Neural cell (in vitro differentiated cells): ENCODE results near the gene HMOX2. TPM values are rescaled to one million over a fixed set of nuclear protein-coding genes. Genes with fewer than 3 reads are reported as not detected.

Experiments
- H2AFZ ChIP-seq: fragments of 200-600, 300-800 bp; sonication (generic), shearing (Covaris generic); 2 replicates; pipeline ENCODE4 v1.6.0; 2014; ENCODE audit warnings: low read depth, mild to moderate bottlenecking, antibody characterized with exemption, low read length, moderate library complexity
- H3F3A ChIP-seq: fragments of 200-600 bp; shearing (Covaris generic); 2 replicates; pipeline ENCODE4 v1.6.1; 2016; ENCODE audit warnings: mild to moderate bottlenecking, moderate library complexity, mixed read lengths, antibody characterized with exemption, low read length; ENCODE audit not compliant: insufficient read depth, poor library complexity, severe bottlenecking
- H3K27ac ChIP-seq: fragments of 200-600, 300-800 bp; sonication (generic), shearing (Covaris generic); 2 replicates; pipeline ENCODE4 v1.5.1; 2014; ENCODE audit warnings: mild to moderate bottlenecking, low read length, moderate library complexity
- H3K27me3 ChIP-seq: fragments of 300-800, 200-600 bp; sonication (generic), shearing (Covaris generic); 2 replicates; pipeline ENCODE4 v1.6.0; 2014; ENCODE audit warnings: mild to moderate bottlenecking, low read depth, low read length, moderate library complexity; ENCODE audit not compliant: insufficient read depth
- H3K36me3 ChIP-seq: fragments of 300-800, 200-600 bp; sonication (generic), shearing (Covaris generic); 2 replicates; pipeline ENCODE4 v1.5.1; 2014; ENCODE audit warnings: mild to moderate bottlenecking, antibody characterized with exemption, low read length, moderate library complexity; ENCODE audit not compliant: insufficient read depth
- H3K4me2 ChIP-seq: fragments of 300-800, 200-600 bp; sonication (generic), shearing (Covaris generic); 2 replicates; pipeline ENCODE4 v1.6.0; 2014; ENCODE audit warnings: mild to moderate bottlenecking, low read length
- H3K4me3 ChIP-seq: fragments of 300-800, 200-600 bp; sonication (generic), shearing (Covaris generic); 2 replicates; pipeline ENCODE4 v1.5.1; 2014; ENCODE audit warnings: mild to moderate bottlenecking, low read length, moderate library complexity
- H3K79me2 ChIP-seq: fragments of 200-600 bp; shearing (Covaris generic); replicated peaks from 2 replicates; pipeline ENCODE4 v1.6.0; 2014; ENCODE audit warnings: mild to moderate bottlenecking, low read length, moderate library complexity; ENCODE audit not compliant: insufficient read depth
- H3K9ac ChIP-seq: fragments of 300-800, 200-600 bp; sonication (generic), shearing (Covaris generic); 2 replicates; pipeline ENCODE4 v1.6.1; 2016; ENCODE audit warnings: mild to moderate bottlenecking, low read length, mixed read lengths
- H3K9me2 ChIP-seq: fragments of 200-600 bp; shearing (Covaris generic); 2 replicates; pipeline ENCODE4 v1.6.1; 2016; ENCODE audit warnings: mild to moderate bottlenecking, low read length, mixed read lengths; ENCODE audit not compliant: insufficient read depth
- H3K9me3 ChIP-seq: fragments of 200-600, 300-800 bp; sonication (generic), shearing (Covaris generic); 2 replicates; pipeline ENCODE4 v1.6.1; 2016; ENCODE audit warnings: mild to moderate bottlenecking, mixed run types, low read length, moderate library complexity, mixed read lengths
- H4K20me1 ChIP-seq: fragments of 200-600 bp; shearing (Covaris generic); 2 replicates; pipeline ENCODE4 v1.6.1; 2016; ENCODE audit warnings: mild to moderate bottlenecking, mixed run types; ENCODE audit not compliant: insufficient read depth
- CTCF ChIP-seq: fragments of 450-650 bp; IDR thresholded peaks from 2 replicates; pipeline ENCODE4 v1.5.1; 2014; ENCODE audit warnings: antibody characterized with exemption, mild to moderate bottlenecking, moderate library complexity; ENCODE audit not compliant: poor library complexity, severe bottlenecking
- EP300 ChIP-seq: fragments of 450-650 bp; conservative IDR thresholded peaks from 2 replicates; pipeline ENCODE4 v1.6.1; 2014; ENCODE audit warnings: antibody characterized with exemption, mild to moderate bottlenecking, moderate library complexity; ENCODE audit not compliant: poor library complexity, severe bottlenecking
- EZH2 ChIP-seq: fragments of 200-600, 300-800 bp; shearing (Covaris generic), sonication (generic); IDR thresholded peaks from 2 replicates; pipeline ENCODE4 v1.6.1; 2014; ENCODE audit warnings: antibody characterized with exemption, low read length, borderline replicate concordance, mild to moderate bottlenecking; ENCODE audit not compliant: insufficient read depth, poor library complexity, severe bottlenecking
- MXI1 ChIP-seq: fragments of 450-650 bp; conservative IDR thresholded peaks from 2 replicates; pipeline ENCODE4 v1.6.1; 2014; ENCODE audit warnings: antibody characterized with exemption, mild to moderate bottlenecking; ENCODE audit not compliant: poor library complexity, severe bottlenecking
- POLR2AphosphoS5 ChIP-seq: IDR thresholded peaks from 2 replicates; pipeline ENCODE4 v1.6.1; 2012
- RAD21 ChIP-seq: fragments of 450-650 bp; conservative IDR thresholded peaks from 2 replicates; pipeline ENCODE4 v1.6.1; 2014; ENCODE audit warnings: antibody characterized with exemption, mild to moderate bottlenecking, moderate library complexity
- SMC3 ChIP-seq: fragments of 450-650 bp; conservative IDR thresholded peaks from 2 replicates; pipeline ENCODE4 v1.6.1; 2014; ENCODE audit warnings: antibody characterized with exemption, mild to moderate bottlenecking, moderate library complexity; ENCODE audit not compliant: poor library complexity
- TAF1 ChIP-seq: IDR thresholded peaks from 2 replicates; pipeline ENCODE4 v1.6.1; 2012; ENCODE audit warnings: low read depth
- polyA plus RNA-seq: library from polyadenylated mRNA; depleted of rRNA; stranded (reverse); fragments of >200 nt; gene quantifications from 2 replicates; pipeline ENCODE4 v1.2.3, GENCODE V29; 2014
- TF ChIP-seq, protein P1 (sequence below): IDR thresholded peaks from 2 replicates; pipeline ENCODE4 v1.6.1; 2012; ENCODE audit warnings: borderline replicate concordance

Gene HMOX2
- polyA plus RNA-seq, 1 donor from 2014 or later, result 79.4 TPM

- Histone ChIP-seq H3K4me2 (no peak overlapping the region), H4K20me1 (no peaks in the 10 kb centered on the region), H3K4me3 (no peak overlapping the region), H2AFZ (no peak overlapping the region), H3K79me2 (no peaks in the 10 kb centered on the region), H3K9ac (no peak overlapping the region), H3K9me3 (no peaks in the 10 kb centered on the region), H3F3A (no peaks in the 10 kb centered on the region), H3K36me3 (no peaks in the 10 kb centered on the region), H3K27ac (no peak overlapping the region), H3K27me3 (no peaks in the 10 kb centered on the region), H3K9me2 (no peaks in the 10 kb centered on the region)
- TF ChIP-seq MXI1, result no peak
- no peak for TF ChIP-seq TAF1
- no peak for TF ChIP-seq SMC3
- no peak for TF ChIP-seq EP300
- TF ChIP-seq CTCF, result no peak
- no peak for TF ChIP-seq RAD21
- no peak for TF ChIP-seq POLR2AphosphoS5
- TF ChIP-seq, protein P1, sequence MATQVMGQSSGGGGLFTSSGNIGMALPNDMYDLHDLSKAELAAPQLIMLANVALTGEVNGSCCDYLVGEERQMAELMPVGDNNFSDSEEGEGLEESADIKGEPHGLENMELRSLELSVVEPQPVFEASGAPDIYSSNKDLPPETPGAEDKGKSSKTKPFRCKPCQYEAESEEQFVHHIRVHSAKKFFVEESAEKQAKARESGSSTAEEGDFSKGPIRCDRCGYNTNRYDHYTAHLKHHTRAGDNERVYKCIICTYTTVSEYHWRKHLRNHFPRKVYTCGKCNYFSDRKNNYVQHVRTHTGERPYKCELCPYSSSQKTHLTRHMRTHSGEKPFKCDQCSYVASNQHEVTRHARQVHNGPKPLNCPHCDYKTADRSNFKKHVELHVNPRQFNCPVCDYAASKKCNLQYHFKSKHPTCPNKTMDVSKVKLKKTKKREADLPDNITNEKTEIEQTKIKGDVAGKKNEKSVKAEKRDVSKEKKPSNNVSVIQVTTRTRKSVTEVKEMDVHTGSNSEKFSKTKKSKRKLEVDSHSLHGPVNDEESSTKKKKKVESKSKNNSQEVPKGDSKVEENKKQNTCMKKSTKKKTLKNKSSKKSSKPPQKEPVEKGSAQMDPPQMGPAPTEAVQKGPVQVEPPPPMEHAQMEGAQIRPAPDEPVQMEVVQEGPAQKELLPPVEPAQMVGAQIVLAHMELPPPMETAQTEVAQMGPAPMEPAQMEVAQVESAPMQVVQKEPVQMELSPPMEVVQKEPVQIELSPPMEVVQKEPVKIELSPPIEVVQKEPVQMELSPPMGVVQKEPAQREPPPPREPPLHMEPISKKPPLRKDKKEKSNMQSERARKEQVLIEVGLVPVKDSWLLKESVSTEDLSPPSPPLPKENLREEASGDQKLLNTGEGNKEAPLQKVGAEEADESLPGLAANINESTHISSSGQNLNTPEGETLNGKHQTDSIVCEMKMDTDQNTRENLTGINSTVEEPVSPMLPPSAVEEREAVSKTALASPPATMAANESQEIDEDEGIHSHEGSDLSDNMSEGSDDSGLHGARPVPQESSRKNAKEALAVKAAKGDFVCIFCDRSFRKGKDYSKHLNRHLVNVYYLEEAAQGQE, result no peak
These were observed 43.0 kb upstream of the HMOX2 start for GRCh38 chr16:4433228-4433627.

DNA sequence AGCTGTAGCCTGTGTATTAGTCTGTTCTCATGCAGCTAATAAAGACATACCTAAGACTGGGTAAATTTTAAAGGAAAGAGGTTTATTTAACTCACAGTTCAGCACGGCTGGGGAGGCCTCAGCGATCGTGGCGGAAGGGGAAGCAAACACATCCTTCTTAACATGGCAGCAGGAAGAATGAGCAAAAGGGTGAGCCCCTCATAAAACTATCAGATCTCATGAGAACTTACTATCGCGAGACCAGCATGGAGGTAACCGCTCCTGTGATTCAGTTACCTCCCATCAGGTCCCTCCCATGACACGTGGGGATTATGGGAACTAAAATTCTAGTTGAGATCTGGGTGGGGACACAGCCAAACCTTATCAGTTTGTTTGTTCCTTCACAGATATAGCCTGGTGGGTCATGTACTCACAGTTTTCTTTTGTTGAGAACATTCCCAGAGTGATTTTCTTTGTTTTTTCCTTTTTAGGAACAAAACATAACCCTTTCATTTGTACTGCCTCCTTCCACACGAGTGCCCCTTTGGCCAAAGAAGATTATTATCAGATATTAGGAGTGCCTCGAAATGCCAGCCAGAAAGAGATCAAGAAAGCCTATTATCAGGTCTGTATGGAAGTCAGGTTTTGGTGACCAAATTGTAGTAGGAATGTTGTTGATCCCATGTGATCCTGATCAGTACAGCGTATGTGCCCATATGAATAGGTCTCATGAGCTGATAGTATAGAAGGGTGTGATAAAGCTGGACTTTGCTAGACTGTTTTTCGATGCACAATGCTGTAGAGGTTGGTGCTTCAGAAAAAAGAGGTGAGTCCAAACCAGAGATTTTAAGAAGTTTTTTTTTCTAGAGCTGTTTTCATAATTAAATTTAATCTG, 42.0 kb upstream of the HMOX2 start:
- no peaks in the 10 kb centered on the region for H3K79me2 ChIP-seq
- H3K9me3 ChIP-seq, result no peaks in the 10 kb centered on the region
- no peak overlapping the region for H2AFZ ChIP-seq
- no peaks in the 10 kb centered on the region for H4K20me1 ChIP-seq
- H3K36me3 ChIP-seq, result no peaks in the 10 kb centered on the region
- TF ChIP-seq MXI1, result no peak
- no peak for TF ChIP-seq TAF1
- no peak for TF ChIP-seq EP300
- no peak for TF ChIP-seq SMC3
- TF ChIP-seq, protein P1, result no peak
- no peak for TF ChIP-seq EZH2
- TF ChIP-seq RAD21, result no peak
- no peak for TF ChIP-seq POLR2AphosphoS5
- no peak for TF ChIP-seq CTCF
- no peak overlapping the region for H3K27ac ChIP-seq
- H3K9ac ChIP-seq, result no peak overlapping the region
- no peaks in the 10 kb centered on the region for H3K27me3 ChIP-seq
- H3K4me2 ChIP-seq, result no peak overlapping the region
- no peaks in the 10 kb centered on the region for H3K9me2 ChIP-seq
- no peak overlapping the region for H3K4me3 ChIP-seq
- H3F3A ChIP-seq, result no peaks in the 10 kb centered on the region
